Peyer's patch (tissue), 4 donors: ENCODE measurements around the gene LOXHD1.

Experiments used
- CTCF ChIP-seq, 6 experiments: fragments of 450-650 bp in 4 of 6; fragments of 200-600 bp in 2 of 6; sonication (generic) in 1 of 6; IDR thresholded peaks; one replicate each; pipeline ENCODE4 v1.5.1; 2017 to 2019; ENCODE audit warnings: antibody characterized with exemption in 6 of 6, mild to moderate bottlenecking in 3 of 6, moderate library complexity in 1 of 6
- POLR2A ChIP-seq, 2 donors: fragments of 450-650 bp; IDR thresholded peaks; one replicate each; pipeline ENCODE4 v1.5.1; 2017; ENCODE audit warnings: antibody characterized with exemption in 2 of 2, mild to moderate bottlenecking in 2 of 2, moderate library complexity in 2 of 2

- no peak for TF ChIP-seq CTCF (IDR thresholded peaks at IDR 0.05)
- no peak for TF ChIP-seq POLR2A (IDR thresholded peaks at IDR 0.05)
These were observed 229.6 kb downstream of the LOXHD1 start for GRCh38 chr18:46427216-46427995.
